Measurements from ENCODE around the gene MAP3K12.

DNA sequence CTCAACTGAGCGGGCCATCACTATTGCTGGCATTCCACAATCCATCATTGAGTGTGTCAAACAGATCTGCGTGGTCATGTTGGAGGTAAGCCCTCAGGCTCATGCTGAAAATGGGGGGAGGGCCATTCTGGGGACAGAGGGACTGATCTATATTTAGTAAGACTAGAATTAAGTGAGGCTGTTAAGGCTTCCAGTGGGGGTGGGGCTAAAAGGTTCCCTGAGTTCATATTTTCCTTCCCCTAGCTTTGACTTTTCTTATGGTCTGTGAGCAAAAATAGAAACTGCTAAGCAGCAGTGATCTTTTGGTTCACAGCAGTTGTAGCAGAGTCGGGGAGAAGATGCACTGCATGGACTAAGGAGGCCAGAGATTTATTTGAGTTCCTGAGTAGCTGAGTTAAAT lies 38.2 kb downstream of the MAP3K12 start:
- TF ChIP-seq, protein P1, sequence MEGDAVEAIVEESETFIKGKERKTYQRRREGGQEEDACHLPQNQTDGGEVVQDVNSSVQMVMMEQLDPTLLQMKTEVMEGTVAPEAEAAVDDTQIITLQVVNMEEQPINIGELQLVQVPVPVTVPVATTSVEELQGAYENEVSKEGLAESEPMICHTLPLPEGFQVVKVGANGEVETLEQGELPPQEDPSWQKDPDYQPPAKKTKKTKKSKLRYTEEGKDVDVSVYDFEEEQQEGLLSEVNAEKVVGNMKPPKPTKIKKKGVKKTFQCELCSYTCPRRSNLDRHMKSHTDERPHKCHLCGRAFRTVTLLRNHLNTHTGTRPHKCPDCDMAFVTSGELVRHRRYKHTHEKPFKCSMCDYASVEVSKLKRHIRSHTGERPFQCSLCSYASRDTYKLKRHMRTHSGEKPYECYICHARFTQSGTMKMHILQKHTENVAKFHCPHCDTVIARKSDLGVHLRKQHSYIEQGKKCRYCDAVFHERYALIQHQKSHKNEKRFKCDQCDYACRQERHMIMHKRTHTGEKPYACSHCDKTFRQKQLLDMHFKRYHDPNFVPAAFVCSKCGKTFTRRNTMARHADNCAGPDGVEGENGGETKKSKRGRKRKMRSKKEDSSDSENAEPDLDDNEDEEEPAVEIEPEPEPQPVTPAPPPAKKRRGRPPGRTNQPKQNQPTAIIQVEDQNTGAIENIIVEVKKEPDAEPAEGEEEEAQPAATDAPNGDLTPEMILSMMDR (IDR thresholded peaks at IDR 0.05; ENCODE audit: insufficient read depth, low read depth, low read length) = no peak
- TF ChIP-seq EZH2 (IDR thresholded peaks at IDR 0.05; ENCODE audit: insufficient read depth, low read length) = no peak
